Activated CD8-positive, alpha-beta T cell treated with anti-CD3 and anti-CD28 coated beads for 36 hours (primary cell): ENCODE measurements around the gene ADCY10. TPM values are rescaled to one million over a fixed set of nuclear protein-coding genes. Genes with fewer than 3 reads are reported as not detected.

Experiments
- ATAC-seq: fragments of 200-7000 bp; cut with Tn5 transposase; one replicate; pipeline ENCODE4 v1.10.0; 2021; ENCODE audit warnings: mild to moderate bottlenecking, moderate library complexity
- CTCF ChIA-PET: fragments of 350-600 bp; sonication (Branson Sonifier 250); formaldehyde crosslinking; loops from one replicate; lab custom pipeline; 2021; ENCODE audit warnings: antibody characterized with exemption; lab: Charles Lee
- POLR2A ChIA-PET: fragments of 350-600 bp; sonication (Branson Sonifier 250); formaldehyde crosslinking; loops from one replicate; lab custom pipeline; 2021; ENCODE audit warnings: antibody characterized with exemption; lab: Charles Lee
- DNase-seq: peaks from one replicate; pipeline ENCODE4 v3.0.0-alpha.2; 2020
- H3K27ac Mint-ChIP-seq: one replicate; pipeline ENCODE4 v1.8.0; 2021; ENCODE audit warnings: mild to moderate bottlenecking, mixed read lengths
- H3K27me3 Mint-ChIP-seq: one replicate; pipeline ENCODE4 v1.8.0; 2021; ENCODE audit warnings: mixed read lengths
- H3K36me3 Mint-ChIP-seq: one replicate; pipeline ENCODE4 v1.8.0; 2021; ENCODE audit warnings: low read depth, mixed read lengths
- H3K4me1 Mint-ChIP-seq: one replicate; pipeline ENCODE4 v1.8.0; 2021; ENCODE audit warnings: low read depth, mixed read lengths
- H3K4me3 Mint-ChIP-seq: one replicate; pipeline ENCODE4 v1.8.0; 2021; ENCODE audit warnings: mild to moderate bottlenecking, moderate library complexity, mixed read lengths
- H3K9me3 Mint-ChIP-seq: one replicate; pipeline ENCODE4 v1.8.0; 2021; ENCODE audit warnings: mixed read lengths
- intact Hi-C: fragments of 100-400 bp; cut with micrococcal nuclease; formaldehyde crosslinking; loops from one replicate; pipeline ENCODE4 v1.10.0; 2022
- total RNA-seq, 2 experiments: library from RNA; stranded (reverse); gene quantifications; one replicate each; pipeline ENCODE4 v1.2.3, GENCODE V29; 2021
- TF ChIP-seq, protein P1 (sequence below): fragments of 200-600 bp; IDR thresholded peaks from one replicate; pipeline ENCODE4 v1.8.0; 2022; ENCODE audit warnings: antibody characterized with exemption, mild to moderate bottlenecking

ADCY10 gene
- total RNA-seq, 2 experiments from 2014 or later: 0.05 TPM; not detected in 1

DNA sequence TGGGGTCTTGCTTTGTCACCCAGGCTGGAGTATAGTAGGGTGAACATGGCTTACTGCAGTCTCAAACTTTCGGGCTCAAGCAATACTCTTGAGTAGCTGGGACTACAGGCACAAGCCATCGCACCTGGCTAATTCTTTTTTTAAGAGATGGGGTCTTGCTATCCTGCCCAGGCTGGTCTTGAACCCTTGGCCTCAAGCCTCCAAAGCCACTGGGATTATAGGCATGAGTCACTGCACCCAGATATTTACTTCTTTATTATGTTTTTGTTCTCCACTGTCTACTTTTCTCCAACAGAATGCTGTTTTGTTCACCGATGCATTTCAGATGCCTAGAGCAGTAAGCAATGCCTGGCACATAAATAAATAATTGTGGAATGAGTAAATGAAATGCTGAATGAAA lies 72.4 kb downstream of the ADCY10 start:
- Mint-ChIP-seq H3K9me3 (no peaks in the 10 kb centered on the region), H3K36me3 (no peaks in the 10 kb centered on the region), H3K27ac (no peak overlapping the region), H3K4me1 (peaks cover 4% of the 10 kb centered on the region), H3K27me3 (no peaks in the 10 kb centered on the region), H3K4me3 (no peak overlapping the region)
- TF ChIP-seq, protein P1, sequence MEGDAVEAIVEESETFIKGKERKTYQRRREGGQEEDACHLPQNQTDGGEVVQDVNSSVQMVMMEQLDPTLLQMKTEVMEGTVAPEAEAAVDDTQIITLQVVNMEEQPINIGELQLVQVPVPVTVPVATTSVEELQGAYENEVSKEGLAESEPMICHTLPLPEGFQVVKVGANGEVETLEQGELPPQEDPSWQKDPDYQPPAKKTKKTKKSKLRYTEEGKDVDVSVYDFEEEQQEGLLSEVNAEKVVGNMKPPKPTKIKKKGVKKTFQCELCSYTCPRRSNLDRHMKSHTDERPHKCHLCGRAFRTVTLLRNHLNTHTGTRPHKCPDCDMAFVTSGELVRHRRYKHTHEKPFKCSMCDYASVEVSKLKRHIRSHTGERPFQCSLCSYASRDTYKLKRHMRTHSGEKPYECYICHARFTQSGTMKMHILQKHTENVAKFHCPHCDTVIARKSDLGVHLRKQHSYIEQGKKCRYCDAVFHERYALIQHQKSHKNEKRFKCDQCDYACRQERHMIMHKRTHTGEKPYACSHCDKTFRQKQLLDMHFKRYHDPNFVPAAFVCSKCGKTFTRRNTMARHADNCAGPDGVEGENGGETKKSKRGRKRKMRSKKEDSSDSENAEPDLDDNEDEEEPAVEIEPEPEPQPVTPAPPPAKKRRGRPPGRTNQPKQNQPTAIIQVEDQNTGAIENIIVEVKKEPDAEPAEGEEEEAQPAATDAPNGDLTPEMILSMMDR: no peak
- intact Hi-C loops: no loop called here
- ATAC-seq (no peak), DNase-seq (no peak)
- CTCF ChIA-PET: no interaction called here
- POLR2A ChIA-PET: interaction anchor here (0.9 kb wide), 1 partner anchor 10 kb away, joined by 3 read pairs; no protein-coding TSS in a partner anchor

DNA sequence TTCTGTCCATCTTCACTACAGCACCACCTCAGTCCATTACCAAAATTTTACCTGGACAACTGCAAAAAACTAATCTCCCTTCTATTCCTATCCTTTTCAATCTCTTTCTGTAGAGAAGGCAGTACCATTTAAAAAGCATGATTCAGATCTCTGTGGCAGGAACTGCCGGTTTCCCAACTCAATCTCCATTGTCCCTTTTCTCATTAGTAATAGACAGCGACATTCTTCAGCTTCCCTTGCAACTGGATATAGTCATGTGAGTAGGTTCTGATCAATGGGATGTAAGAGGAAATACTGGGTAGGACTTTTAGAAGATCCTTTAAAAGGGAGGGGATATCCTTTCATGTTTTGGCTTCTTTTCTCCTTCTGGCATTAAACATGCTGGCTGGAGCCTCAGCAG lies 74.9 kb downstream of the ADCY10 start:
- ATAC-seq: no peak
- ChIA-PET POLR2A (interaction anchor here (1.2 kb wide), 1 partner anchor 126 kb away, joined by 3 read pairs; no protein-coding TSS in a partner anchor), CTCF (no interaction called here)
- no peak overlapping the region for H3K27ac Mint-ChIP-seq
- H3K4me3 Mint-ChIP-seq: no peak overlapping the region
- intact Hi-C loops: no loop called here
- H3K36me3 Mint-ChIP-seq: no peaks in the 10 kb centered on the region
- H3K9me3 Mint-ChIP-seq: no peaks in the 10 kb centered on the region
- TF ChIP-seq, protein P1: no peak
- no peak for DNase-seq
- peaks cover 4% of the 10 kb centered on the region for H3K4me1 Mint-ChIP-seq
- peaks cover 2% of the 10 kb centered on the region for H3K27me3 Mint-ChIP-seq

DNA sequence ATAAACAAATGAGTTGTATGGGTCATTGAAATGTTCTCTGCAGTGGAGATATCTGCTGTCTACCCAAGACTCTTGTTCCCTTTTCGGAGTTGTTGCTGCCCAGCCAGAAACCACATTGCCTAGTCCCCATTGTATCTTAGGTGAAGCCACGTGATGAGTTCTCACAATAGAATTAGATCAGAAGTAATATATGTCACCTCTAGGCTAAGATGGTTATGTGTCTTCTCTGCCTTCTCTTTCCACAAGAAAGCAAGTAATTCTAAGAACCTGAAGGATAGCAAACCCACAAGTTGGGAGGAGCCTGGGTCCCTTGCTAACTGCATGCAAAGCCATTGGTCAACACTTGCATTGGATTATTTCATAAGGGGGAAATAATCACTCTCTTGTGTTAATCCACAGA lies 76.6 kb downstream of the ADCY10 start:
- peaks cover 4% of the 10 kb centered on the region for H3K27me3 Mint-ChIP-seq
- TF ChIP-seq, protein P1: no peak
- no peak overlapping the region for H3K4me3 Mint-ChIP-seq
- H3K4me1 Mint-ChIP-seq: peaks cover 4% of the 10 kb centered on the region
- ATAC-seq: peak; percentile 68
- peak; percentile 17 for DNase-seq
- ChIA-PET CTCF (interaction anchor here (1.3 kb wide), 1 partner anchor 55 kb away, joined by 3 read pairs; no protein-coding TSS in a partner anchor), POLR2A (no interaction called here)
- no peaks in the 10 kb centered on the region for H3K9me3 Mint-ChIP-seq
- H3K27ac Mint-ChIP-seq: no peak overlapping the region
- H3K36me3 Mint-ChIP-seq: no peaks in the 10 kb centered on the region
- intact Hi-C loops: no loop called here

DNA sequence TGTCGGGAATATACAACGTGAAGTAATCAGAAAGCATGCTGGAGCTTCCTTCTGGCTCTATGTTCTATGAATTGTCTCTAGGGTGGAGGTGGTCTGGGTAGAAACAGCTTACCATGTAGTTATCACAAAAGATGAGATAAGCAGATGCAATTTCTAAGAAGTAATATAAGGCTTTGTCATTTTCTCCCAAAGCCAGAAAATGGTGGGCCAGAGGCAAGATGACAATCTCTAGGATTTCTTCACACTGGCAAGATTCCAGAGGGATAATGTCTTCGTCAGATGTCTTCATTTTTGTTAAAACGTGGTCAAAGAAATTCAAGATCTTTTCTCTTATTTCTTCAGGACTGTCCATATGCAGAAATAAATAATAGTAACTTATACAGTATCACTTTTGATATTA lies 77.7 kb downstream of the ADCY10 start:
- no peak overlapping the region for H3K4me3 Mint-ChIP-seq
- TF ChIP-seq, protein P1: no peak
- peaks cover 4% of the 10 kb centered on the region for H3K27me3 Mint-ChIP-seq
- ATAC-seq (no peak), DNase-seq (no peak)
- CTCF ChIA-PET: interaction anchor here (1.3 kb wide), 1 partner anchor 56 kb away, joined by 3 read pairs; no protein-coding TSS in a partner anchor
- no peak overlapping the region for H3K27ac Mint-ChIP-seq
- POLR2A ChIA-PET: no interaction called here
- H3K4me1 Mint-ChIP-seq: peaks cover 4% of the 10 kb centered on the region
- no peaks in the 10 kb centered on the region for H3K36me3 Mint-ChIP-seq
- no peaks in the 10 kb centered on the region for H3K9me3 Mint-ChIP-seq
- intact Hi-C loops: no loop called here

DNA sequence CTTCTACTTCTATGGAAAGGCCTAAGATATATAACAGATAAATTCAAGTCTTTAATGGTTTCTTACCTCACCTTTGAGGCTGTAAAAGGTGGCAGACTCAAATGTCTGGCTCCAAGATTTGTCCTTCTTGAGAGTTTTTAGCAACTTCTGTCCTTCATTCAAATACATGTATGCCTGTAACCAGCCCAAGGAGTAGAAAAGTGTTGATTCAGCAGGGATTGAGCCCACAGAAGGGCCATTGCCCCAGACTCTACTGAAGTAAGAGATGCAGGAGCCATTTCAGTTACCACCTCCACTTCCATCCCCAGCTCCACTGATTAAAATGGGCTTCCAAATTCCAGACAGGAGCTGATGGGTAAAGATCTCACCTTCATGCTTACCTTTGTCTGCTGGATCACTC lies 80.0 kb downstream of the ADCY10 start:
- CTCF ChIA-PET: no interaction called here
- H3K27ac Mint-ChIP-seq: no peak overlapping the region
- peaks cover 4% of the 10 kb centered on the region for H3K27me3 Mint-ChIP-seq
- intact Hi-C loops: no loop called here
- H3K36me3 Mint-ChIP-seq: no peaks in the 10 kb centered on the region
- no peak for DNase-seq
- no peak overlapping the region for H3K4me3 Mint-ChIP-seq
- TF ChIP-seq, protein P1: no peak
- no peak for ATAC-seq
- H3K9me3 Mint-ChIP-seq: no peaks in the 10 kb centered on the region
- H3K4me1 Mint-ChIP-seq: peaks cover 4% of the 10 kb centered on the region
- POLR2A ChIA-PET: no interaction called here
